NCI-H1105 (cell line): ENCODE data around the gene CADPS2.
"Not testable (repeated sequence)": the region's sequence is repeated elsewhere in the genome, so short reads cannot be mapped to it uniquely, and the experiment has no call there.

ENCODE experiments used
- DNase-seq: peaks from one replicate; lab custom pipeline; 2025; lab: John Stamatoyannopoulos, UW

Gene CADPS2

DNA sequence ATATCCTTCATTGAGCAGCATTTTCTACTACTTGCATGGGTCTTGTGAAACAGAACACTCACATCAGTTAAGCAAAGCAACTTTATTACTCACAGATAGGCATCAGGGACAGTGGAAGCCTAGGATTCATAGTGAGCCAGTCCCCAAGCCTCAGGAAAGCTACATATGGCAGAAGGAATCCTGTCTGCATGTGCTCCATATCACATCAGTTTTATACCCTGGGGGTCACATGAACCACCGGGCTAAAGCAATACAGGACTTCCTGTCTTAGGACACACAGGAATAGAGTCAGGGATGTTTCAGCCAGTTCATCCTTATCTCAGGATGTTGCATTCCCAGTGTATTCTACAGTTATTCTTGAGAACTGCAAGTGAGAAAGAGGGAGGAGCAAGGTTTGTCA, 596.8 kb downstream of the CADPS2 start:
- no peak for DNase-seq

DNA sequence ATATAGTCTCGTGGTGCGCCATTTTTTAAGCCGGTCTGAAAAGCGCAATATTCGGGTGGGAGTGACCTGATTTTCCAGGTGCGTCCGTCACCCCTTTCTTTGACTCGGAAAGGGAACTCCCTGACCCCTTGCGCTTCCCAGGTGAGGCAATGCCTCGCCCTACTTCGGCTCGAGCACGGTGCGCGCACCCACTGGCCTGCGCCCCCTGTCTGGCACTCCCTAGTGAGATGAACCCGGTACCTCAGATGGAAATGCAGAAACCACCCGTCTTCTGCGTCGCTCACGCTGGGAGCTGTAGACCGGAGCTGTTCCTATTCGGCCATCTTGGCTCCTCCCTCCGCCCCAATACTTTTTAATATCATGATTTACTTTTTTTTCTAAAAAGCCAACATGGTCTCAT, 601.7 kb downstream of the CADPS2 start:
- not testable (repeated sequence) for DNase-seq

DNA sequence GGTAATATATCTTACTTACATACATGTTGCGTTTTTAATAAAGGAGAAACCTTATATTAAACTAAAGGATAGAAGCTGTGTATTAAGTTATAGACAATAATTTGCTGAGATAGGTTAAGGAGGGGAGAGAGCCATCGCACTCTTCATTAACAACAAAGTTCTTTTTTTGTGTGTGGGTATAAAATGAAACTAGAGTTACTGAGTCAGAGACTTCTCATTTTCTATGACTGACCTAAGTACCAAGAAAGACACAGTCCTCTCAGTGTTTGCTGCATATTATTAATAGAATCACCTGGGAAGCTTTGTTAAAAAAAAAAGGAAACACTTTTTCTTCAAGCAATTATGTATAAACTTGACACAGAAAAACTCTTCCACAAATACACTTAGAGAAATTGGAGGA, 613.1 kb downstream of the CADPS2 start:
- no peak for DNase-seq

DNA sequence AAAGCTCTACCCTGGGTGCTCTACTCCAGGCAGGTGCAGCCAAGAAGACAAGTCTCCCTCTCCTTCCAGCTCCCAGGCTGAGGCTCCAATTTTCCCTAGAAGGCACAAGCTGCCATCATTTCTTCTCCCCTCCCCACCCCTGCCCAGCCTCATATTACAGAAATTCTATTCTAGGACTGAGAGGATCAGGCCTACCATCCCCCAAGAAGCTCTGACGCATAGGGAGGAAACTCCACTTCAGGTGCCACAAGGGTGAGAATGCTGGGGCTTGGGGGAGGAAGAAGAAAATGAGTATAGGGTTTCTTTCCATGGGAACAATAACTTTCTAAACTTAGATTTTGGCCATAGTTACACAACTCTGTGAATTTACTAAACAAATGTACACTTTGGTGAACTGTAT, 617.0 kb downstream of the CADPS2 start:
- DNase-seq: no peak
